Small intestine (tissue), 7 donors: Measurements from ENCODE around the gene DNAH1. TPM values are rescaled to one million over a fixed set of nuclear protein-coding genes. Genes with fewer than 3 reads are reported as not detected.
A peak's percentile ranks its signal among the peaks of the same experiment; 100 is the strongest.

Experiments
- DNase-seq, 2 donors: peaks; one replicate each; pipeline versions ENCODE4 v3.0.0 to v3.0.0-alpha.2; 2013
- FAIRE-seq: peaks from 2 replicates; lab custom pipeline; 2012; peaks lifted over from hg19 to GRCh38; lab: Jason Lieb, UNC
- H3K27ac ChIP-seq, 3 donors: one replicate each; pipeline ENCODE4 v1.5.1; 2013; ENCODE audit warnings: low read length in 2 of 3, mild to moderate bottlenecking in 2 of 3, control low read depth in 1 of 3, inconsistent platforms in 1 of 3, low read depth in 1 of 3, moderate library complexity in 1 of 3
- H3K27me3 ChIP-seq, 3 donors: one replicate each; pipeline ENCODE4 v1.6.1; 2013; ENCODE audit warnings: low read length in 3 of 3, inconsistent platforms in 1 of 3; ENCODE audit not compliant: control insufficient read depth in 3 of 3, insufficient read depth in 3 of 3
- H3K36me3 ChIP-seq, 3 donors: one replicate each; pipeline ENCODE4 v1.6.1; 2013; ENCODE audit warnings: low read length in 3 of 3, inconsistent platforms in 1 of 3, low read depth in 1 of 3, mild to moderate bottlenecking in 1 of 3, moderate library complexity in 1 of 3; ENCODE audit not compliant: control insufficient read depth in 3 of 3, insufficient read depth in 2 of 3
- H3K4me1 ChIP-seq, 3 donors: one replicate each; pipeline ENCODE4 v1.6.1; 2013; ENCODE audit warnings: low read length in 2 of 3, inconsistent platforms in 1 of 3, low read depth in 1 of 3, mild to moderate bottlenecking in 1 of 3, moderate library complexity in 1 of 3; ENCODE audit not compliant: control insufficient read depth in 3 of 3, insufficient read depth in 2 of 3
- H3K4me3 ChIP-seq, 3 donors: one replicate each; pipeline ENCODE4 v1.5.1; 2013; ENCODE audit warnings: low read length in 3 of 3, control low read depth in 1 of 3, inconsistent platforms in 1 of 3, low read depth in 1 of 3, mild to moderate bottlenecking in 1 of 3, moderate library complexity in 1 of 3
- H3K9me3 ChIP-seq, 2 donors: one replicate each; pipeline ENCODE4 v1.6.1; 2013; ENCODE audit warnings: low read depth in 1 of 2, low read length in 1 of 2; ENCODE audit not compliant: control insufficient read depth in 2 of 2, insufficient read depth in 1 of 2
- WGBS, 3 donors: extraction: QIAGEN DNeasy Blood & Tissue Kit; methylation state at CpG; one replicate each; pipeline ENCODE4 v1.1.7; 2013; 5-methylcytosine and 5-hydroxymethylcytosine counted together
- polyA plus RNA-seq, 4 donors: library from polyadenylated mRNA; stranded (reverse) in 3 of 4; unstranded in 1 of 4; fragments of 200-250 nt in 3 of 4; fragments of 120-200 nt in 1 of 4; gene quantifications; one replicate each; pipeline versions ENCODE4 v1.2.1 to v1.2.3, GENCODE V29; 2013
- donor health status: healthy with polysubstance abuse.
- donor health status: control.
- donor health status: control.
- donor health status: Bipolar disorder and iron deficiency.
- donor health status: healthy.

The DNAH1 gene
- polyA plus RNA-seq, 4 donors: 4.3 to 22.6 (median 7.5) TPM

DNA sequence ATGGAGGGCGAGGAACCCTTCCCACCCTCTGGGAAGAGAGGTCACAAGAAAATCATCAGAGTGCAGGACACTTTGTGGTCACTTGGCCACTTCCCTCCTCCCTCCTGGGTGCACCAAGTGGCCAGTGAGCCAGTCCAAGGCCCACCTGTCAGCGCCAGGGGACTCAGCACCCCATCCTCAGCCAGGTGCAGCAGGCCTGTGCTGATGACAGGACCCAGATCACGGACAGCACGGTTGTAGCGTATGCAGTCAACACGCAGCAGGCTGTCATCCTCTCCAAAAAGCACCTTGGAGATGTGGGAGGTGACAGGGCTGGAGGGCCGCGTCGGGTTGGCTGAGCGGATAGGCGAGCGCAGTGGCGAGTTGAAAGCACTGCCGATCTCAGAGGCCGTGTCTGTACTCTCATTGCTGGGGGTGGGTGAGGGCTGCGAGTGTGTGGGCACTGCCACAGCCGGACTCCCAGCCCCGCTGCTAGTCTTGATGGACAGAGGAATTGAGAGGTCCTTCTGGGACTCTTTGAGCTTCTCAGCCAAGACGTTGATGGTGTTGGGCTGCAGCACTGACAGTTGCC is 87.2 kb downstream of the DNAH1 start:
- Histone ChIP-seq H3K4me3 (no peak overlapping the region), H3K27me3 (no peaks in the 10 kb centered on the region), H3K36me3 (peaks cover 13 to 96% (median 28%) of the 10 kb centered on the region in 3 donors), H3K27ac (no peak overlapping the region), H3K4me1 (no peaks in the 10 kb centered on the region), H3K9me3 (no peaks in the 10 kb centered on the region)
- WGBS, 3 donors: 95 to 98% (median 97%) methylated on average over 19 of the region's 19 CpGs
- FAIRE-seq (no peak), DNase-seq (no peak)

DNA sequence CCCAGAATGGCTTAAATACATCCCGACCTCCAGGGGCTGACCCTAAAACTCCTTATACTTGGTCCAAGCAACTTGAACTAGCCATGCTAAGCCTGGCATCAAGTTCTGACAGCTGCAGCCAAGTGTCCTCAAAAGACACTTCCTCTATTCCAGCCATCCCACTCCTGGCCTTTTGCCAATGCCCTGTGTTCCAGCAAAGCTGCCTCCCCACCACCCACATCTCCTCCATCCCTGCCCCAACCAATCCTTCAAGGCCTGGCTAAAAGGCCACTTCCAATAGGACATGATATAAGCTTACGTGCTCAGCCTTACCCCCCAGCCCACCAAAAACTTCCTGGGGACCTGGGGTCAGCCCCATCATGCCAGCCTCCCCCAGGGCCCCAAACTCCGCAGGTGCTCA is 87.8 kb downstream of the DNAH1 start:
- no peak for DNase-seq
- H3K36me3 ChIP-seq: peaks cover 13 to 95% (median 28%) of the 10 kb centered on the region in 3 donors
- H3K27ac ChIP-seq: no peak overlapping the region
- no peak overlapping the region for H3K4me3 ChIP-seq
- H3K9me3 ChIP-seq: no peaks in the 10 kb centered on the region
- H3K27me3 ChIP-seq: no peaks in the 10 kb centered on the region
- WGBS, 3 donors: 85 to 94% (median 91%) methylated on average over 3 of the region's 3 CpGs
- H3K4me1 ChIP-seq: peaks cover 1 to 4% (median 4%) of the 10 kb centered on the region in 3 donors
- FAIRE-seq: no peak

DNA sequence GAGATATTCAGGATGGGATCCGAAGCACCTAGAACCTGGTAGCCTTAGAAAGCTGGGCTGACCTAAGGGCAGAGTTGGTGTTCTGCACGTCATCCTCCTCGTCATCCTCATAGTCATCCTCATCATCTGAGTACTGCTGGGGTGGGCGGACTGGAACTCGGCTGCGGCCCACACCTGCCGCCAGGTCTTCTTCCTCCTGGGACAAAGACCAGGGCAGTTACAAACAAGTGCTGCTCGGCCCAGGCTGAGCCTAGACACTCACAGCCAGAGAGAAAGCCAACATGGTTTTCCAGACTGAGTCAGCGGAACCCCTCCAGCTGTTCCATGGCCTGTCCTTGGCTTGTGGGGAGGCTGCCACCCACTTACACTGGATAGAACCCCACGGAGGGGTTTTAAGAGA is 88.3 kb downstream of the DNAH1 start:
- Histone ChIP-seq H3K4me3 (no peak overlapping the region), H3K9me3 (no peaks in the 10 kb centered on the region), H3K27ac (no peak overlapping the region), H3K4me1 (peaks cover 4 to 6% (median 5%) of the 10 kb centered on the region in 3 donors), H3K27me3 (no peaks in the 10 kb centered on the region), H3K36me3 (peaks cover 13 to 90% (median 28%) of the 10 kb centered on the region in 3 donors)
- WGBS, 3 donors: 93 to 94% (median 94%) methylated on average over 10 of the region's 10 CpGs
- no peak for DNase-seq
- no peak for FAIRE-seq

DNA sequence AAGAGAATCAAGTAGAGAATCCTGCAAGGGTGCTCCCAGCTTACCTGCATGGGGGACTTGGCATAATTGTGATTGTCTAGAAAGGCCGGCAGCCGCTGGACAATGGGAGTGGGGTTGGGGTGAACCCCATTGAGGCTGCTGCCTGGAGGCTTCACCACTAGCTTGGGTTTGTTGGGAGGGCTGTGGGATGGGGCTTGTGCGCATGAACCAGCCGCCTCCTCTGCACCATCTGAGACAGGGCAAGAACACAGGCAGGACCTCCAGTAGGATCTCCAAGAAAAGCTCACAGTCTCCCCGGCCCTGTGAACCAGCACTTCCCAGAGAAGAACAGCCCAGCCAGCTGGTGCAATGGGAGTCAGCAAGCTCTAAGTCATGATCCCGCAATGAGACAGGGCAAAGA is 88.9 kb downstream of the DNAH1 start:
- Histone ChIP-seq H3K27me3 (no peaks in the 10 kb centered on the region), H3K4me3 (no peak overlapping the region), H3K27ac (no peak overlapping the region), H3K36me3 (peaks cover 13 to 84% (median 28%) of the 10 kb centered on the region in 3 donors), H3K9me3 (no peaks in the 10 kb centered on the region), H3K4me1 (peaks cover 4 to 6% (median 5%) of the 10 kb centered on the region in 3 donors)
- FAIRE-seq (no peak), DNase-seq (no peak)
- 92 to 98% (median 96%) methylated on average over 6 of the region's 6 CpGs for WGBS, 3 donors

DNA sequence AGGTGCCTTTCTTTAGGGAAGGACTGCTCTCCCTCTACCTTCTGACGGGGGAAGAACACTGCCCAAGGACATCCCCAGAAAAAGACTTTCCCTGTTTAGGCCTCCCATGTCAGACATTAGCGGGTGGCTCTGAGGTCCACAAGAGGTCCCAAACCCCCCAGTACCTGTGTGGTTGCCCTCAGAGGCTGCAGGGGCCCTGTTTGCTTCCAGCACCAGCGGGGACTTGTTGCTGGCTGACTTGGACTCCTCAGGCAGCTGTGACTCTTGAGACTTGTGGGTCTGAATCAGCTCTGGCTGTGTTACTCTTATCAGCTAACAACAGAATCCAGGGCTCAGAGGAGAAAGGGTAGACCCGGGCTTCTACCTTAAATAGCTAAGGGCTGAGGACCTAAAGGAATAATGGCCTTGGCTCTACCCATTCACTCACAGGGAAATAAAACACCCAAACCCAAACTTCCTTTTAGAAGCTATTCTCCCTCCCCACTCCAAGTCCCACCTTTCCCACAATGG is 89.5 kb downstream of the DNAH1 start:
- 74 to 93% (median 84%) methylated on average over 4 of the region's 4 CpGs for WGBS, 3 donors
- FAIRE-seq (no peak), DNase-seq (no peak)
- H3K4me1 ChIP-seq: peaks cover 4 to 6% (median 5%) of the 10 kb centered on the region in 3 donors
- peaks cover 13 to 78% (median 25%) of the 10 kb centered on the region in 3 donors for H3K36me3 ChIP-seq
- H3K9me3 ChIP-seq: no peaks in the 10 kb centered on the region
- H3K4me3 ChIP-seq: no peak overlapping the region
- H3K27ac ChIP-seq: no peak overlapping the region
- H3K27me3 ChIP-seq: no peaks in the 10 kb centered on the region

DNA sequence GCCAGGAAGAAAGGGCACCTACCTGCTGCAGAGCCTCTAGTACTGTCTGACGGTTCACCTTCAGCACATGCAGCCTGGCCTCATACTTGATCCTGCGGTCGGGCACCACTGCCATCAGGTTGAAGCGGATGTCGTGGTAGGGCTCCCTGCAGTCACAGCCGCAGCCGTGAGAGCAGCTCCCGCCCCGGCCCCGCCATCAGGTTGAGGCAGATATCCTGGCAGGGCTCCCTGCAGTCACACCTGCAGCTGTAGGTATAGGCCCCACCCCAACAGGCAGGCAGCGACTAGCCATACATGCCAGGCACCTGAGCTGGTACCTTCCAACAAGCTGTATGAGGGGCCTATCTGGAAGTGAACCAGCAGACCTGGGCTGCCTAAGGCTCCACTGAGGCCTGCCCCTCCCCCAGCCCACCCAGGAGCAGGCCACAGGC is 90.1 kb downstream of the DNAH1 start:
- 15 to 68% (median 31%) methylated on average over 10 to 11 of the region's 11 CpGs for WGBS, 3 donors
- H3K27ac ChIP-seq: no peak overlapping the region
- no peak overlapping the region for H3K4me3 ChIP-seq
- H3K36me3 ChIP-seq: peaks cover 13 to 72% (median 25%) of the 10 kb centered on the region in 3 donors
- peaks cover 4 to 6% (median 5%) of the 10 kb centered on the region in 3 donors for H3K4me1 ChIP-seq
- peak in 1 of 2 donors; percentile 43 for DNase-seq
- no peaks in the 10 kb centered on the region for H3K9me3 ChIP-seq
- H3K27me3 ChIP-seq: no peaks in the 10 kb centered on the region
- no peak for FAIRE-seq

DNA sequence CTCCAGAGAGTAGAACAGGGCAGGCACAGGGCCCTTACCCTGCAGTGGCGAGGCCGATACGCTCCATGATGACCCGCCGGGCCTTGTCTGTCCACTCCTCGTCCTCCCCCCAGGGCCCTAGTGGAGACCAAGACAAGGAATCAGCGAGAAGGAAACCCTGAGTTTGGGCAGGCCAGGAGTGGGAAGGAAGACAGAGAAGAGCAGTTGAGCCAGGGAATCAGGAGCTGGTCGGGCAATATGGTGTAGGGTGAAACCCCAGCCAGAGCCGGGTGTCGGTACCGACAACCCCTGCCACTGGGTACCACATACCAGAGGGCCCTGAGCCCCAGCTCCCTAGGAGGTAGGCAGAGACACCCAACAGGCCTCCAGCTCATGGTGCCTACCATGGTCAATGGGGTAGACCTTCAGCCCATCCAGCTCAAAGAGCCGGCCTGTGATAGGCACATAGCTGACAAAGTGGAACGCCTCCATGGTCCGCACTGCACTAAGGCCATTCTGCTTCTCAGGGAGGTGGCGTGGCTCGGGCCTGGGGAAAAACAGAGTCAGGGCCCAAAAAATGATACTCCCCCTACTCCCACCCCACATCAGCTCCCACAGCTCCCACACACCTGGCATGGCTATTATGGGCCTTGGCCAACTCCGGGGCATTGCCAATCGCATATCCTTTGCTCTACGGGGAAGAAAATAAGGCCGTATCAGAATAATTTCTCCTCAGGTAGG is 90.8 kb downstream of the DNAH1 start:
- Histone ChIP-seq H3K9me3 (no peaks in the 10 kb centered on the region), H3K27ac (no peak overlapping the region), H3K4me1 (peaks cover 4 to 9% (median 8%) of the 10 kb centered on the region in 3 donors), H3K27me3 (no peaks in the 10 kb centered on the region), H3K36me3 (peaks cover 11 to 65% (median 23%) of the 10 kb centered on the region in 3 donors), H3K4me3 (no peak overlapping the region)
- 93 to 97% (median 94%) methylated on average over 20 of the region's 20 CpGs for WGBS, 3 donors
- no peak for FAIRE-seq
- no peak for DNase-seq

DNA sequence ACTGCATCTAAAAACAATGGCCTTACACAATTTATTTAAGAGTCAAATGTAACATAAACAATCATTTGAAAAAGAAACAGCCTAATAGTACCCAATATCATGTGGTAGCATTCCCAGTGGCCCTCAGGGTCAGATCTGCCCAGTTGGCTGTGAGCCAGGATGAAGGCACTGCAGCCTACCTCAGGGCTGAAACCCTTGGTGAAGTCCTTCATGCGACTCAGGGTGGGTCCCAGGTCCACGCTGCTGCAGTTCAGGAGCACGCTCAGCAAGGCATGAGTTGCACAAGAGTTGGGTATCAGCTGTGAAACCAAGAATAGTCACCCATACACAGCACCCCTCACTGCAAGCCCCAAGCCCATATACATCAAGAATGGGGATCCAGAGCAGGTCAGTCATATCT is 91.7 kb downstream of the DNAH1 start:
- no peak for FAIRE-seq

More for the DNA sequence above, 91.7 kb downstream of the DNAH1 start:
- WGBS, 3 donors: 88 to 93% (median 90%) methylated on average over 3 of the region's 3 CpGs
- H3K27me3 ChIP-seq: no peaks in the 10 kb centered on the region
- H3K9me3 ChIP-seq: no peaks in the 10 kb centered on the region
- H3K4me1 ChIP-seq: peaks cover 4 to 17% (median 10%) of the 10 kb centered on the region in 3 donors
- H3K27ac ChIP-seq: no peak overlapping the region
- no peak overlapping the region for H3K4me3 ChIP-seq
- peaks cover 7 to 57% (median 16%) of the 10 kb centered on the region in 3 donors for H3K36me3 ChIP-seq
- DNase-seq: no peak
